ENCODE measurements around the gene SEC14L2.

Gene SEC14L2

GRCh38 chr22:30396871-30397655, at the start of gene SEC14L2:
Gene SEC14L2, plus strand, starts transcription at chr22:30397018. Its CDS starts 99 bp downstream, at chr22:30397117.
- Histone ChIP-seq H3K27ac (ENCODE audit: low read depth, low read length) (no peak within 1 kb of the TSS), H3K9me2 (replicated peaks; ENCODE audit: insufficient read depth, low read length) (no peaks in the 10 kb centered on the region), H3K9me3 (ENCODE audit: insufficient read depth, low read length) (no peaks in the 10 kb centered on the region), H3F3A (ENCODE audit: insufficient read depth) (no peaks in the 10 kb centered on the region), H3K27me3 (ENCODE audit: low read length) (no peaks in the 10 kb centered on the region), H2AFZ (ENCODE audit: low read depth, low read length, severe bottlenecking) (peak within 1 kb of the TSS; percentile 66), H3K4me2 (ENCODE audit: low read depth, low read length, poor library complexity, severe bottlenecking) (peak within 1 kb of the TSS; percentile 52), H3K9ac (ENCODE audit: low read length) (peak within 1 kb of the TSS; percentile 44), H4K20me1 (ENCODE audit: low read depth, low read length) (no peaks in the 10 kb centered on the region), H3K79me2 (ENCODE audit: insufficient read depth, low read length) (no peaks in the 10 kb centered on the region), H3K4me3 (ENCODE audit: insufficient read depth, low read length, poor library complexity, severe bottlenecking) (peak within 1 kb of the TSS; percentile 42), H3K36me3 (ENCODE audit: low read length) (no peaks in the 10 kb centered on the region)
- no peak for TF ChIP-seq EZH2phosphoT487 (conservative IDR thresholded peaks at IDR 0.05; ENCODE audit: low read length)
- TF ChIP-seq CTCF (IDR thresholded peaks at IDR 0.05; ENCODE audit: insufficient read depth, low read length, poor library complexity, severe bottlenecking): no peak

- Histone ChIP-seq H3F3A (ENCODE audit: insufficient read depth) (no peaks in the 10 kb centered on the region), H3K9ac (ENCODE audit: low read length) (no peak overlapping the region), H3K27me3 (ENCODE audit: low read length) (no peaks in the 10 kb centered on the region), H3K4me3 (ENCODE audit: insufficient read depth, low read length, poor library complexity, severe bottlenecking) (no peak overlapping the region), H3K9me2 (replicated peaks; ENCODE audit: insufficient read depth, low read length) (no peaks in the 10 kb centered on the region), H3K9me3 (ENCODE audit: insufficient read depth, low read length) (no peaks in the 10 kb centered on the region), H2AFZ (ENCODE audit: low read depth, low read length, severe bottlenecking) (no peak overlapping the region), H3K27ac (ENCODE audit: low read depth, low read length) (no peak overlapping the region), H3K79me2 (ENCODE audit: insufficient read depth, low read length) (peaks cover 32% of the 10 kb centered on the region), H3K36me3 (ENCODE audit: low read length) (peaks cover 37% of the 10 kb centered on the region), H4K20me1 (ENCODE audit: low read depth, low read length) (0 out of 2 replicates have a peak, but pooled peaks cover 4% of the 10 kb centered on the region), H3K4me2 (ENCODE audit: low read depth, low read length, poor library complexity, severe bottlenecking) (no peak overlapping the region)
- no peak for TF ChIP-seq EZH2phosphoT487 (conservative IDR thresholded peaks at IDR 0.05; ENCODE audit: low read length)
- TF ChIP-seq CTCF (IDR thresholded peaks at IDR 0.05; ENCODE audit: insufficient read depth, low read length, poor library complexity, severe bottlenecking): no peak
Measured at GRCh38 chr22:30347255-30347892, 49.4 kb upstream of the SEC14L2 start.

GRCh38 chr22:30348404-30348803, 48.4 kb upstream of the SEC14L2 start:
- Histone ChIP-seq H3K27ac (ENCODE audit: low read depth, low read length) (no peak overlapping the region), H4K20me1 (ENCODE audit: low read depth, low read length) (0 out of 2 replicates have a peak, but pooled peaks cover 4% of the 10 kb centered on the region), H3K9me2 (replicated peaks; ENCODE audit: insufficient read depth, low read length) (no peaks in the 10 kb centered on the region), H3F3A (ENCODE audit: insufficient read depth) (no peaks in the 10 kb centered on the region), H3K79me2 (ENCODE audit: insufficient read depth, low read length) (peaks cover 39% of the 10 kb centered on the region), H3K4me2 (ENCODE audit: low read depth, low read length, poor library complexity, severe bottlenecking) (no peak overlapping the region), H3K36me3 (ENCODE audit: low read length) (peaks cover 33% of the 10 kb centered on the region), H3K4me3 (ENCODE audit: insufficient read depth, low read length, poor library complexity, severe bottlenecking) (no peak overlapping the region), H3K9ac (ENCODE audit: low read length) (no peak overlapping the region), H3K9me3 (ENCODE audit: insufficient read depth, low read length) (no peaks in the 10 kb centered on the region), H3K27me3 (ENCODE audit: low read length) (no peaks in the 10 kb centered on the region), H2AFZ (ENCODE audit: low read depth, low read length, severe bottlenecking) (no peak overlapping the region)
- TF ChIP-seq CTCF (IDR thresholded peaks at IDR 0.05; ENCODE audit: insufficient read depth, low read length, poor library complexity, severe bottlenecking) (no peak), EZH2phosphoT487 (conservative IDR thresholded peaks at IDR 0.05; ENCODE audit: low read length) (no peak)
